ENCODE results near the gene NDUFAF7. TPM values are rescaled to one million over a fixed set of nuclear protein-coding genes. Genes with fewer than 3 reads are reported as not detected.

The NDUFAF7 gene
- total RNA-seq, 1 experiment from 2014 or later = 21.9 TPM

GRCh38 chr2:37243435-37243834 lies 12.0 kb downstream of the NDUFAF7 start:
- no peak overlapping the region for H2AFZ ChIP-seq
- H3K9me2 ChIP-seq (ENCODE audit: insufficient read depth) = no peaks in the 10 kb centered on the region
- H3K36me3 ChIP-seq (ENCODE audit: low read depth) = peaks cover 30% of the 10 kb centered on the region
- no peak for DNase-seq
- CTCF ChIA-PET = no interaction called here
- H3K4me2 ChIP-seq = no peak overlapping the region
- no TSS peak for BruUV-seq (replicated peaks)
- no peaks in the 10 kb centered on the region for H3K9me3 ChIP-seq (ENCODE audit: insufficient read depth, low read depth)
- H3K4me3 ChIP-seq = no peak overlapping the region
- TF ChIP-seq, protein P1, sequence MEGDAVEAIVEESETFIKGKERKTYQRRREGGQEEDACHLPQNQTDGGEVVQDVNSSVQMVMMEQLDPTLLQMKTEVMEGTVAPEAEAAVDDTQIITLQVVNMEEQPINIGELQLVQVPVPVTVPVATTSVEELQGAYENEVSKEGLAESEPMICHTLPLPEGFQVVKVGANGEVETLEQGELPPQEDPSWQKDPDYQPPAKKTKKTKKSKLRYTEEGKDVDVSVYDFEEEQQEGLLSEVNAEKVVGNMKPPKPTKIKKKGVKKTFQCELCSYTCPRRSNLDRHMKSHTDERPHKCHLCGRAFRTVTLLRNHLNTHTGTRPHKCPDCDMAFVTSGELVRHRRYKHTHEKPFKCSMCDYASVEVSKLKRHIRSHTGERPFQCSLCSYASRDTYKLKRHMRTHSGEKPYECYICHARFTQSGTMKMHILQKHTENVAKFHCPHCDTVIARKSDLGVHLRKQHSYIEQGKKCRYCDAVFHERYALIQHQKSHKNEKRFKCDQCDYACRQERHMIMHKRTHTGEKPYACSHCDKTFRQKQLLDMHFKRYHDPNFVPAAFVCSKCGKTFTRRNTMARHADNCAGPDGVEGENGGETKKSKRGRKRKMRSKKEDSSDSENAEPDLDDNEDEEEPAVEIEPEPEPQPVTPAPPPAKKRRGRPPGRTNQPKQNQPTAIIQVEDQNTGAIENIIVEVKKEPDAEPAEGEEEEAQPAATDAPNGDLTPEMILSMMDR (conservative IDR thresholded peaks at IDR 0.05) = no peak
- TF ChIP-seq EZH2 (IDR thresholded peaks at IDR 0.05; ENCODE audit: low read depth) = no peak
- H3K4me1 ChIP-seq (replicated peaks; ENCODE audit: insufficient read depth) = no peaks in the 10 kb centered on the region
- H4K20me1 ChIP-seq (ENCODE audit: insufficient read depth) = no peaks in the 10 kb centered on the region
- H3K27ac ChIP-seq = no peak overlapping the region
- POLR2A ChIA-PET (ENCODE audit: unreplicated experiment) = interaction anchor here (0.6 kb wide), 1 partner anchor 46 kb away, joined by 7 read pairs; no protein-coding TSS in a partner anchor
- intact Hi-C loops (cut with micrococcal nuclease; ENCODE audit: unreplicated experiment) = no loop called here
- H3K27me3 ChIP-seq (ENCODE audit: insufficient read depth, low read depth) = no peaks in the 10 kb centered on the region
- no peaks in the 10 kb centered on the region; the same call in 1 of the 2 replicates for H3F3A ChIP-seq (ENCODE audit: insufficient read depth, low read depth)
- H3K79me2 ChIP-seq (ENCODE audit: low read depth) = no peaks in the 10 kb centered on the region

- no peaks in the 10 kb centered on the region; the same call in 1 of the 2 replicates for H3F3A ChIP-seq (ENCODE audit: insufficient read depth, low read depth)
- H3K79me2 ChIP-seq (ENCODE audit: low read depth) = no peaks in the 10 kb centered on the region
- intact Hi-C loops (cut with micrococcal nuclease; ENCODE audit: unreplicated experiment) = no loop called here
- no TSS peak for BruUV-seq (replicated peaks)
- H3K27me3 ChIP-seq (ENCODE audit: insufficient read depth, low read depth) = no peaks in the 10 kb centered on the region
- peaks cover 33% of the 10 kb centered on the region for H3K36me3 ChIP-seq (ENCODE audit: low read depth)
- H3K4me1 ChIP-seq (replicated peaks; ENCODE audit: insufficient read depth) = no peaks in the 10 kb centered on the region
- H3K4me2 ChIP-seq = no peak overlapping the region
- no peak overlapping the region for H3K27ac ChIP-seq
- no peaks in the 10 kb centered on the region for H4K20me1 ChIP-seq (ENCODE audit: insufficient read depth)
- DNase-seq = no peak
- TF ChIP-seq, protein P1 (conservative IDR thresholded peaks at IDR 0.05) = no peak
- TF ChIP-seq EZH2 (IDR thresholded peaks at IDR 0.05; ENCODE audit: low read depth) = no peak
- no peaks in the 10 kb centered on the region for H3K9me2 ChIP-seq (ENCODE audit: insufficient read depth)
- ChIA-PET CTCF (no interaction called here), POLR2A (ENCODE audit: unreplicated experiment) (interaction anchor here (0.6 kb wide), 1 partner anchor 46 kb away, joined by 7 read pairs; no protein-coding TSS in a partner anchor)
- H3K4me3 ChIP-seq = no peak overlapping the region
- no peak overlapping the region for H2AFZ ChIP-seq
- no peaks in the 10 kb centered on the region for H3K9me3 ChIP-seq (ENCODE audit: insufficient read depth, low read depth)
Measured at GRCh38 chr2:37244017-37244416, 12.6 kb downstream of the NDUFAF7 start.

DNA sequence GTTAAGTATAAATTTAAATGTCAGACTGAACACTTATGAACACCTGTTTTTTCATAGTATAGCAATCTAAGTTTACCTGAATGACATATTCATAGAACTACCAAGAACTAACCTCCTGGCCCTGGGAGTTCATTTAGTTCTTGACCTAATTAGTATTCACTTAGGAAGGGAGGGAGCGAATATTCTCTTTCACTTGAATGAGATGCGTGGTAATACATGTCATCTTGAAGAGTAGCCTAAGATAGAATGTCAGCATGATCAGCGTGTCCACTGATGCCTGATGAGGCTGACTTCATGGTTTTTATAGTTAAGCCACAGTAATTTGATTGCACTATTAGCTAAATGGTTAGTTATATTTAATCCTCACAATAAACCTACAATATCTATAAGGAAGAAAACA lies 13.3 kb downstream of the NDUFAF7 start:
- POLR2A ChIA-PET (ENCODE audit: unreplicated experiment) = no interaction called here
- no TSS peak for BruUV-seq (replicated peaks)
- TF ChIP-seq, protein P1 (conservative IDR thresholded peaks at IDR 0.05) = no peak
- no peak for TF ChIP-seq EZH2 (IDR thresholded peaks at IDR 0.05; ENCODE audit: low read depth)

More for the DNA sequence above, 13.3 kb downstream of the NDUFAF7 start:
- no peaks in the 10 kb centered on the region for H3K27me3 ChIP-seq (ENCODE audit: insufficient read depth, low read depth)
- DNase-seq = no peak
- no peak overlapping the region for H3K4me2 ChIP-seq
- H3K27ac ChIP-seq = no peak overlapping the region
- intact Hi-C loops (cut with micrococcal nuclease; ENCODE audit: unreplicated experiment) = no loop called here
- H3K4me3 ChIP-seq = no peak overlapping the region
- CTCF ChIA-PET = no interaction called here
- no peaks in the 10 kb centered on the region for H3K4me1 ChIP-seq (replicated peaks; ENCODE audit: insufficient read depth)
- H4K20me1 ChIP-seq (ENCODE audit: insufficient read depth) = no peaks in the 10 kb centered on the region
- H3K9me3 ChIP-seq (ENCODE audit: insufficient read depth, low read depth) = no peaks in the 10 kb centered on the region
- no peaks in the 10 kb centered on the region; the same call in 1 of the 2 replicates for H3F3A ChIP-seq (ENCODE audit: insufficient read depth, low read depth)
- no peak overlapping the region for H2AFZ ChIP-seq
- peaks cover 34% of the 10 kb centered on the region for H3K36me3 ChIP-seq (ENCODE audit: low read depth)
- no peaks in the 10 kb centered on the region for H3K9me2 ChIP-seq (ENCODE audit: insufficient read depth)
- H3K79me2 ChIP-seq (ENCODE audit: low read depth) = no peaks in the 10 kb centered on the region

Measured in PC-9 (cell line).